ENCODE measurements around the gene ACOXL.

The ACOXL gene

GRCh38 chr2:110725370-110725769 is 7.0 kb upstream of the ACOXL start:
- Histone ChIP-seq H3K36me3 (ENCODE audit: control insufficient read depth, low read depth, low read length) (no peaks in the 10 kb centered on the region), H3K9ac (ENCODE audit: low read length) (no peak overlapping the region), H3K4me1 (ENCODE audit: control insufficient read depth, low read depth, low read length) (peaks cover 8% of the 10 kb centered on the region), H3K9me3 (ENCODE audit: control insufficient read depth, low read depth, low read length) (no peaks in the 10 kb centered on the region), H3K27me3 (ENCODE audit: control insufficient read depth, insufficient read depth, low read length) (no peaks in the 10 kb centered on the region), H3K4me3 (ENCODE audit: low read length) (no peak overlapping the region), H3K27ac (ENCODE audit: low read length) (no peak overlapping the region)

- no peaks in the 10 kb centered on the region for H3K9me3 ChIP-seq (ENCODE audit: control insufficient read depth, low read depth, low read length)
- no peak overlapping the region for H3K9ac ChIP-seq (ENCODE audit: low read length)
- no peaks in the 10 kb centered on the region for H3K36me3 ChIP-seq (ENCODE audit: control insufficient read depth, low read depth, low read length)
- H3K27me3 ChIP-seq (ENCODE audit: control insufficient read depth, insufficient read depth, low read length) = no peaks in the 10 kb centered on the region
- no peak overlapping the region for H3K4me3 ChIP-seq (ENCODE audit: low read length)
- peaks cover 12% of the 10 kb centered on the region for H3K4me1 ChIP-seq (ENCODE audit: control insufficient read depth, low read depth, low read length)
- H3K27ac ChIP-seq (ENCODE audit: low read length) = no peak overlapping the region
Observed at GRCh38 chr2:110725859-110726258, 6.5 kb upstream of the ACOXL start.

GRCh38 chr2:110726285-110726684 is 6.1 kb upstream of the ACOXL start:
- H3K9ac ChIP-seq (ENCODE audit: low read length) = no peak overlapping the region
- H3K27me3 ChIP-seq (ENCODE audit: control insufficient read depth, insufficient read depth, low read length) = peaks cover 3% of the 10 kb centered on the region
- H3K9me3 ChIP-seq (ENCODE audit: control insufficient read depth, low read depth, low read length) = no peaks in the 10 kb centered on the region
- no peak overlapping the region for H3K4me3 ChIP-seq (ENCODE audit: low read length)
- no peaks in the 10 kb centered on the region for H3K36me3 ChIP-seq (ENCODE audit: control insufficient read depth, low read depth, low read length)
- H3K27ac ChIP-seq (ENCODE audit: low read length) = no peak overlapping the region
- H3K4me1 ChIP-seq (ENCODE audit: control insufficient read depth, low read depth, low read length) = peaks cover 15% of the 10 kb centered on the region

- no peaks in the 10 kb centered on the region for H3K9me3 ChIP-seq (ENCODE audit: control insufficient read depth, low read depth, low read length)
- H3K27ac ChIP-seq (ENCODE audit: low read length) = no peak overlapping the region
- H3K27me3 ChIP-seq (ENCODE audit: control insufficient read depth, insufficient read depth, low read length) = peaks cover 14% of the 10 kb centered on the region
- H3K4me1 ChIP-seq (ENCODE audit: control insufficient read depth, low read depth, low read length) = peaks cover 22% of the 10 kb centered on the region
- H3K9ac ChIP-seq (ENCODE audit: low read length) = no peak overlapping the region
- H3K4me3 ChIP-seq (ENCODE audit: low read length) = no peak overlapping the region
- no peaks in the 10 kb centered on the region for H3K36me3 ChIP-seq (ENCODE audit: control insufficient read depth, low read depth, low read length)
Observed at GRCh38 chr2:110727923-110728322, 4.5 kb upstream of the ACOXL start.

- Histone ChIP-seq H3K4me1 (ENCODE audit: control insufficient read depth, low read depth, low read length) (peaks cover 22% of the 10 kb centered on the region), H3K27me3 (ENCODE audit: control insufficient read depth, insufficient read depth, low read length) (peaks cover 26% of the 10 kb centered on the region), H3K36me3 (ENCODE audit: control insufficient read depth, low read depth, low read length) (no peaks in the 10 kb centered on the region), H3K27ac (ENCODE audit: low read length) (no peak overlapping the region), H3K9me3 (ENCODE audit: control insufficient read depth, low read depth, low read length) (no peaks in the 10 kb centered on the region), H3K4me3 (ENCODE audit: low read length) (no peak overlapping the region), H3K9ac (ENCODE audit: low read length) (no peak overlapping the region)
Observed at GRCh38 chr2:110729106-110729505, 3.3 kb upstream of the ACOXL start.

- Histone ChIP-seq H3K36me3 (ENCODE audit: control insufficient read depth, low read depth, low read length) (no peaks in the 10 kb centered on the region), H3K9me3 (ENCODE audit: control insufficient read depth, low read depth, low read length) (no peaks in the 10 kb centered on the region), H3K4me1 (ENCODE audit: control insufficient read depth, low read depth, low read length) (peaks cover 32% of the 10 kb centered on the region), H3K27ac (ENCODE audit: low read length) (no peak overlapping the region), H3K27me3 (ENCODE audit: control insufficient read depth, insufficient read depth, low read length) (peaks cover 32% of the 10 kb centered on the region), H3K9ac (ENCODE audit: low read length) (no peak overlapping the region), H3K4me3 (ENCODE audit: low read length) (no peak overlapping the region)
Observed at GRCh38 chr2:110731064-110731463, 1.3 kb upstream of the ACOXL start.

GRCh38 chr2:110735366-110735765 is 3.0 kb downstream of the ACOXL start:
- Histone ChIP-seq H3K9me3 (ENCODE audit: control insufficient read depth, low read depth, low read length) (no peaks in the 10 kb centered on the region), H3K36me3 (ENCODE audit: control insufficient read depth, low read depth, low read length) (no peaks in the 10 kb centered on the region), H3K4me1 (ENCODE audit: control insufficient read depth, low read depth, low read length) (peaks cover 36% of the 10 kb centered on the region), H3K27me3 (ENCODE audit: control insufficient read depth, insufficient read depth, low read length) (peaks cover 32% of the 10 kb centered on the region), H3K4me3 (ENCODE audit: low read length) (no peak overlapping the region), H3K9ac (ENCODE audit: low read length) (no peak overlapping the region), H3K27ac (ENCODE audit: low read length) (no peak overlapping the region)

- Histone ChIP-seq H3K36me3 (ENCODE audit: control insufficient read depth, low read depth, low read length) (no peaks in the 10 kb centered on the region), H3K4me3 (ENCODE audit: low read length) (no peak overlapping the region), H3K27ac (ENCODE audit: low read length) (no peak overlapping the region), H3K27me3 (ENCODE audit: control insufficient read depth, insufficient read depth, low read length) (peaks cover 20% of the 10 kb centered on the region), H3K4me1 (ENCODE audit: control insufficient read depth, low read depth, low read length) (peaks cover 42% of the 10 kb centered on the region), H3K9me3 (ENCODE audit: control insufficient read depth, low read depth, low read length) (no peaks in the 10 kb centered on the region), H3K9ac (ENCODE audit: low read length) (no peak overlapping the region)
Observed at GRCh38 chr2:110737783-110738182, 5.4 kb downstream of the ACOXL start.

GRCh38 chr2:110740747-110741349 is 8.5 kb downstream of the ACOXL start:
- H3K4me1 ChIP-seq (ENCODE audit: control insufficient read depth, low read depth, low read length) = peaks cover 37% of the 10 kb centered on the region
- H3K27ac ChIP-seq (ENCODE audit: low read length) = no peak overlapping the region
- no peaks in the 10 kb centered on the region for H3K9me3 ChIP-seq (ENCODE audit: control insufficient read depth, low read depth, low read length)

GRCh38 chr2:110741491-110741980 is 9.2 kb downstream of the ACOXL start:
- no peaks in the 10 kb centered on the region for H3K27me3 ChIP-seq (ENCODE audit: control insufficient read depth, insufficient read depth, low read length)
- no peaks in the 10 kb centered on the region for H3K36me3 ChIP-seq (ENCODE audit: control insufficient read depth, low read depth, low read length)
- H3K27ac ChIP-seq (ENCODE audit: low read length) = no peak overlapping the region
- H3K4me1 ChIP-seq (ENCODE audit: control insufficient read depth, low read depth, low read length) = peaks cover 44% of the 10 kb centered on the region
- no peak overlapping the region for H3K4me3 ChIP-seq (ENCODE audit: low read length)
- no peaks in the 10 kb centered on the region for H3K9me3 ChIP-seq (ENCODE audit: control insufficient read depth, low read depth, low read length)
- H3K9ac ChIP-seq (ENCODE audit: low read length) = no peak overlapping the region

More at GRCh38 chr2:110740747-110741349, 8.5 kb downstream of the ACOXL start:
- H3K9ac ChIP-seq (ENCODE audit: low read length) = no peak overlapping the region
- H3K36me3 ChIP-seq (ENCODE audit: control insufficient read depth, low read depth, low read length) = no peaks in the 10 kb centered on the region
- H3K27me3 ChIP-seq (ENCODE audit: control insufficient read depth, insufficient read depth, low read length) = no peaks in the 10 kb centered on the region
- H3K4me3 ChIP-seq (ENCODE audit: low read length) = no peak overlapping the region

- peaks cover 49% of the 10 kb centered on the region for H3K4me1 ChIP-seq (ENCODE audit: control insufficient read depth, low read depth, low read length)
- no peak overlapping the region for H3K4me3 ChIP-seq (ENCODE audit: low read length)
- H3K9ac ChIP-seq (ENCODE audit: low read length) = no peak overlapping the region
- no peaks in the 10 kb centered on the region for H3K36me3 ChIP-seq (ENCODE audit: control insufficient read depth, low read depth, low read length)
- H3K27me3 ChIP-seq (ENCODE audit: control insufficient read depth, insufficient read depth, low read length) = no peaks in the 10 kb centered on the region
- no peaks in the 10 kb centered on the region for H3K9me3 ChIP-seq (ENCODE audit: control insufficient read depth, low read depth, low read length)
- no peak overlapping the region for H3K27ac ChIP-seq (ENCODE audit: low read length)
Observed at GRCh38 chr2:110742412-110742811, 10.0 kb downstream of the ACOXL start.

- Histone ChIP-seq H3K4me1 (ENCODE audit: control insufficient read depth, low read depth, low read length) (peaks cover 53% of the 10 kb centered on the region), H3K9me3 (ENCODE audit: control insufficient read depth, low read depth, low read length) (no peaks in the 10 kb centered on the region), H3K27me3 (ENCODE audit: control insufficient read depth, insufficient read depth, low read length) (no peaks in the 10 kb centered on the region), H3K4me3 (ENCODE audit: low read length) (no peak overlapping the region), H3K36me3 (ENCODE audit: control insufficient read depth, low read depth, low read length) (no peaks in the 10 kb centered on the region), H3K9ac (ENCODE audit: low read length) (no peak overlapping the region), H3K27ac (ENCODE audit: low read length) (no peak overlapping the region)
Observed at GRCh38 chr2:110743600-110743999, 11.2 kb downstream of the ACOXL start.
